ENCODE measurements around the gene IL5.

Gene IL5

DNA sequence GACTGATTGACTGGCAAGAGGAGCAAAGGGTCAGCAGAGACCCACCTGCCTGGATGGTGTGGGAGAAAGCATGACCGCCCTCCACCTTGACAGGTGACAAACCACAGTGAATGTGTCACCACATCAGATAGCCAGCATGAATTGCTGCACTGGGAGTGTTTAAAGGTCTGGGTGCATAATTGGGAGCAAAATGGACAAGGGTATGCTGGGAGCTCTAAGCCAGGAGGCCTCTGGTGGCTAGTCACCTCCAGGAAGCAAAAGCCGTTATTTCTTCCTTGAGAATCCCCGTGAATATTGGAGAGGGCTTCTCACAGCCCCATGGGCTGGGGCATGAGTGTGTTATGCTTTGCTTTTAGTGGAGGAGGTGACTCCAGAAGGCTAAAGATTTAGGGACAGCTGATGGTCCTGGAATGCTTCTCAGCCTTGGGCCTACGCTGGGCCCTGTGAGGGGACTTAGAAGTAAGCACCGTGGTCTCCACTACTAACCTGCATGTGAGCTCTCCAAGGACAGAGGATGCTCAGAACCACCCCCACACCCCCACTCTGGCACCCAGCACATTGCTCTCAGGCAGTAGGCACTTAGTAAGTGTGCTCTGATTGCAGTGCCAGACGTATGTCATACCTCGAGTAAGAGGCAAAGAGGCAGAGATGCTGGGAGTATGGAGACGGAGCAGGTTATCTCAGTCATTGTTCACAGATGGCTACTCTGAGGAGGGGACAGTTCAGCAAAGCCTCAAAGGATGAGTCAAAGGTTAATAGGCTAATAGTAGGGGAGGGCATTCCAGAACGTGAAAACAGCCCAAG is 43.7 kb downstream of the IL5 start:
- no peaks in the 10 kb centered on the region for H3K79me2 ChIP-seq (ENCODE audit: insufficient read depth, low read length)
- no peak overlapping the region for H3K4me2 ChIP-seq (ENCODE audit: low read depth, low read length, poor library complexity, severe bottlenecking)
- no peaks in the 10 kb centered on the region for H3K9me3 ChIP-seq (ENCODE audit: insufficient read depth, low read length)
- no peaks in the 10 kb centered on the region for H4K20me1 ChIP-seq (ENCODE audit: low read depth, low read length)
- TF ChIP-seq EZH2phosphoT487 (conservative IDR thresholded peaks at IDR 0.05; ENCODE audit: low read length): no peak
- TF ChIP-seq, protein P1, sequence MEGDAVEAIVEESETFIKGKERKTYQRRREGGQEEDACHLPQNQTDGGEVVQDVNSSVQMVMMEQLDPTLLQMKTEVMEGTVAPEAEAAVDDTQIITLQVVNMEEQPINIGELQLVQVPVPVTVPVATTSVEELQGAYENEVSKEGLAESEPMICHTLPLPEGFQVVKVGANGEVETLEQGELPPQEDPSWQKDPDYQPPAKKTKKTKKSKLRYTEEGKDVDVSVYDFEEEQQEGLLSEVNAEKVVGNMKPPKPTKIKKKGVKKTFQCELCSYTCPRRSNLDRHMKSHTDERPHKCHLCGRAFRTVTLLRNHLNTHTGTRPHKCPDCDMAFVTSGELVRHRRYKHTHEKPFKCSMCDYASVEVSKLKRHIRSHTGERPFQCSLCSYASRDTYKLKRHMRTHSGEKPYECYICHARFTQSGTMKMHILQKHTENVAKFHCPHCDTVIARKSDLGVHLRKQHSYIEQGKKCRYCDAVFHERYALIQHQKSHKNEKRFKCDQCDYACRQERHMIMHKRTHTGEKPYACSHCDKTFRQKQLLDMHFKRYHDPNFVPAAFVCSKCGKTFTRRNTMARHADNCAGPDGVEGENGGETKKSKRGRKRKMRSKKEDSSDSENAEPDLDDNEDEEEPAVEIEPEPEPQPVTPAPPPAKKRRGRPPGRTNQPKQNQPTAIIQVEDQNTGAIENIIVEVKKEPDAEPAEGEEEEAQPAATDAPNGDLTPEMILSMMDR (IDR thresholded peaks at IDR 0.05; ENCODE audit: insufficient read depth, low read length, poor library complexity, severe bottlenecking): no peak
- H2AFZ ChIP-seq (ENCODE audit: low read depth, low read length, severe bottlenecking): no peak overlapping the region
- no peak overlapping the region for H3K9ac ChIP-seq (ENCODE audit: low read length)
- no peak overlapping the region for H3K4me3 ChIP-seq (ENCODE audit: insufficient read depth, low read length, poor library complexity, severe bottlenecking)
- no peaks in the 10 kb centered on the region for H3K36me3 ChIP-seq (ENCODE audit: low read length)
- no peak overlapping the region for H3K27ac ChIP-seq (ENCODE audit: low read depth, low read length)
- H3K27me3 ChIP-seq (ENCODE audit: low read length): no peaks in the 10 kb centered on the region
- no peaks in the 10 kb centered on the region for H3K9me2 ChIP-seq (replicated peaks; ENCODE audit: insufficient read depth, low read length)
- no peaks in the 10 kb centered on the region for H3F3A ChIP-seq (ENCODE audit: insufficient read depth)

DNA sequence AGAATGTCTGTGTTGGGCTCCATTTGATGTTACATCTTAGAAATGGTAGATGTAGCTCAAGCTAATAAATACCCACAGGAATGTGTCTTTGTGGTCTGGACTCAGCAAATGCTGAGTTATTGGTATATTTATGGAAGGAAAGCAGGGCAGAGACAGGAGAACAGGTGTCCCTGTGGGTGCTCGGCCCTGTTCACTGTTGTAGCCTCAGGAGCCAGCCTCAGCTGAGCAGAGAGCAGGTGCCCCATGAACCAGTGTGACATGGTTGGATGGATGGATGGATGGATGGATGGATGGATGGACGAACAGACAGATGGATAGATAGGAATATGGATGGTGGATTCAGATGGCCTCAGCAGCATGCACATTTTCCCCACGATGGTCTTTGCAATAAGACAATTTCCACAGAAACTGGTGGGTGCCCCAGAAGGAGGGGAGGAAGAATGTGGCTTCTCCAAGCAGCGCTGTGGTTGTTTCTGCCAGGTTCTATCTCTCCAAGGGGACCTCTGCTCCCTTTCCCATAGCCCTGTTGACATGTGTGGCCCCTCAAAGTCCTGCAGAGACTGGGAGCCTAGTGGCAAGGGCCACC is 44.5 kb downstream of the IL5 start:
- Histone ChIP-seq H3K36me3 (ENCODE audit: low read length) (no peaks in the 10 kb centered on the region), H2AFZ (ENCODE audit: low read depth, low read length, severe bottlenecking) (no peak overlapping the region), H3K27me3 (ENCODE audit: low read length) (no peaks in the 10 kb centered on the region), H4K20me1 (ENCODE audit: low read depth, low read length) (no peaks in the 10 kb centered on the region), H3K9me2 (replicated peaks; ENCODE audit: insufficient read depth, low read length) (no peaks in the 10 kb centered on the region), H3K27ac (ENCODE audit: low read depth, low read length) (no peak overlapping the region), H3F3A (ENCODE audit: insufficient read depth) (no peaks in the 10 kb centered on the region), H3K4me3 (ENCODE audit: insufficient read depth, low read length, poor library complexity, severe bottlenecking) (no peak overlapping the region), H3K4me2 (ENCODE audit: low read depth, low read length, poor library complexity, severe bottlenecking) (no peak overlapping the region), H3K9ac (ENCODE audit: low read length) (no peak overlapping the region), H3K79me2 (ENCODE audit: insufficient read depth, low read length) (no peaks in the 10 kb centered on the region), H3K9me3 (ENCODE audit: insufficient read depth, low read length) (no peaks in the 10 kb centered on the region)
- TF ChIP-seq, protein P1 (IDR thresholded peaks at IDR 0.05; ENCODE audit: insufficient read depth, low read length, poor library complexity, severe bottlenecking): no peak
- TF ChIP-seq EZH2phosphoT487 (conservative IDR thresholded peaks at IDR 0.05; ENCODE audit: low read length): no peak

DNA sequence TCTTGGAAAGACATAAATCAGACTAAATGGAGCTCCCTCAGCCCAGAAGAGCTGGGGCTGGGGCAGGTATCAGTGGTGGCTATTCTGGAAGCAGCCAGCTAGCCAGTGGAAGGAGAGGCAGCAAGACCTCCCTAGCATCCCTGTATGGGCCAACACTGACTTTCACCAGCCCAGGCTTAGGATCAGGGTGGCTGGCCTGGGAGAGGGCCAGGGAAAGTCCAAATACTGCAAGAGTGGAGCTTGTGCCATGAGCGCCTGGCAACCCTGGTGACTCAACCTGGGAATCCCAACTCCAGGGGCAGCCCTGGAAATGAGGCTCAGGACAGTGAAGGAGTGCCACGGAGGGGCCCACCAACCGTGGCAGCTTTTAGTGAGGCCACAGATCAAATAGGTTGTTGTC is 45.2 kb downstream of the IL5 start:
- Histone ChIP-seq H3K9me2 (replicated peaks; ENCODE audit: insufficient read depth, low read length) (no peaks in the 10 kb centered on the region), H3F3A (ENCODE audit: insufficient read depth) (no peaks in the 10 kb centered on the region), H3K27me3 (ENCODE audit: low read length) (no peaks in the 10 kb centered on the region), H3K36me3 (ENCODE audit: low read length) (no peaks in the 10 kb centered on the region), H3K9ac (ENCODE audit: low read length) (no peak overlapping the region), H3K9me3 (ENCODE audit: insufficient read depth, low read length) (no peaks in the 10 kb centered on the region), H3K4me2 (ENCODE audit: low read depth, low read length, poor library complexity, severe bottlenecking) (no peak overlapping the region), H3K4me3 (ENCODE audit: insufficient read depth, low read length, poor library complexity, severe bottlenecking) (no peak overlapping the region), H2AFZ (ENCODE audit: low read depth, low read length, severe bottlenecking) (no peak overlapping the region), H3K27ac (ENCODE audit: low read depth, low read length) (no peak overlapping the region), H4K20me1 (ENCODE audit: low read depth, low read length) (no peaks in the 10 kb centered on the region), H3K79me2 (ENCODE audit: insufficient read depth, low read length) (no peaks in the 10 kb centered on the region)
- TF ChIP-seq, protein P1 (IDR thresholded peaks at IDR 0.05; ENCODE audit: insufficient read depth, low read length, poor library complexity, severe bottlenecking): no peak
- TF ChIP-seq EZH2phosphoT487 (conservative IDR thresholded peaks at IDR 0.05; ENCODE audit: low read length): no peak

Measured in SU-DHL-6 (cell line).